Neuronal stem cell (in vitro differentiated cells): ENCODE data around the gene SFTPD.
"Not testable (repeated sequence)": the region's sequence is repeated elsewhere in the genome, so short reads cannot be mapped to it uniquely, and the experiment has no call there.

ENCODE experiments used
- DNase-seq: peaks from one replicate; pipeline ENCODE4 v3.0.0-alpha.2; 2013; ENCODE audit warnings: low spot score
- H2AFZ ChIP-seq: one replicate; pipeline ENCODE4 v1.6.1; 2013; ENCODE audit warnings: mild to moderate bottlenecking, low read length, inconsistent platforms
- H2AK5ac ChIP-seq: 2 replicates; pipeline ENCODE4 v1.6.1; 2013; ENCODE audit warnings: low read depth, mild to moderate bottlenecking, inconsistent platforms, low read length, moderate library complexity, mixed read lengths
- H2BK120ac ChIP-seq: 2 replicates; pipeline ENCODE4 v1.6.1; 2013; ENCODE audit warnings: low read depth, mild to moderate bottlenecking, inconsistent platforms, low read length, moderate library complexity, mixed read lengths
- H2BK12ac ChIP-seq: one replicate; pipeline ENCODE4 v1.6.1; 2013; ENCODE audit warnings: low read length, inconsistent platforms
- H2BK15ac ChIP-seq: 2 replicates; pipeline ENCODE4 v1.6.1; 2013; ENCODE audit warnings: mild to moderate bottlenecking, low read length, inconsistent platforms, mixed read lengths
- H2BK5ac ChIP-seq: one replicate; pipeline ENCODE4 v1.6.1; 2013; ENCODE audit warnings: inconsistent platforms, mild to moderate bottlenecking, low read length, moderate library complexity
- H3K14ac ChIP-seq: one replicate; pipeline ENCODE4 v1.6.1; 2013; ENCODE audit warnings: low read length, inconsistent platforms
- H3K18ac ChIP-seq: 2 replicates; pipeline ENCODE4 v1.6.1; 2013; ENCODE audit warnings: low read length, inconsistent platforms
- H3K23ac ChIP-seq: 2 replicates; pipeline ENCODE4 v1.6.1; 2013; ENCODE audit warnings: low read depth, mild to moderate bottlenecking, mixed read lengths, low read length, inconsistent platforms; ENCODE audit not compliant: poor library complexity
- H3K27ac ChIP-seq: replicated peaks from 3 replicates; pipeline ENCODE4 v1.5.1; 2013; ENCODE audit warnings: low read length, inconsistent platforms
- H3K27me3 ChIP-seq, 3 experiments: 2 replicates each; pipeline ENCODE4 v1.6.1; 2013; ENCODE audit warnings: low read length in 3 of 3, mild to moderate bottlenecking in 2 of 3, inconsistent platforms in 1 of 3, low read depth in 1 of 3, mixed read lengths in 1 of 3, moderate library complexity in 1 of 3; ENCODE audit not compliant: control insufficient read depth in 3 of 3, insufficient read depth in 3 of 3
- H3K36me3 ChIP-seq, 2 donors: replicated peaks in 1 of 2; 2 replicates each; pipeline ENCODE4 v1.6.1; 2013; ENCODE audit warnings: low read length in 2 of 2; ENCODE audit not compliant: control insufficient read depth in 2 of 2, insufficient read depth in 2 of 2
- H3K4ac ChIP-seq: 2 replicates; pipeline ENCODE4 v1.6.1; 2013; ENCODE audit warnings: inconsistent platforms, mild to moderate bottlenecking, low read length, moderate library complexity
- H3K4me1 ChIP-seq, 2 donors: 1 replicate in 1 of 2; 2 replicates in 1 of 2; pipeline ENCODE4 v1.6.1; 2013; ENCODE audit warnings: low read length in 2 of 2, low read depth in 1 of 2; ENCODE audit not compliant: control insufficient read depth in 2 of 2, insufficient read depth in 1 of 2
- H3K4me2 ChIP-seq: one replicate; pipeline ENCODE4 v1.6.1; 2013; ENCODE audit warnings: mild to moderate bottlenecking, low read length, inconsistent platforms; ENCODE audit not compliant: insufficient read depth, poor library complexity, severe bottlenecking
- H3K4me3 ChIP-seq, 2 donors: 2 replicates each; pipeline ENCODE4 v1.5.1; 2013; ENCODE audit warnings: low read length in 2 of 2, mild to moderate bottlenecking in 2 of 2, inconsistent platforms in 1 of 2, moderate library complexity in 1 of 2
- H3K79me1 ChIP-seq: one replicate; pipeline ENCODE4 v1.6.1; 2013; ENCODE audit warnings: low read depth, mild to moderate bottlenecking, inconsistent platforms, low read length, moderate library complexity
- H3K9ac ChIP-seq: one replicate; pipeline ENCODE4 v1.6.1; 2013; ENCODE audit warnings: mild to moderate bottlenecking, low read depth, low read length, inconsistent platforms; ENCODE audit not compliant: poor library complexity
- H3K9me3 ChIP-seq, 2 donors: replicated peaks in 1 of 2; 2 replicates each; pipeline versions ENCODE3 to v1.6.1; 2013; ENCODE audit warnings: low read length in 2 of 2, mild to moderate bottlenecking in 2 of 2, inconsistent platforms in 1 of 2, low read depth in 1 of 2, mixed read lengths in 1 of 2, moderate library complexity in 1 of 2; ENCODE audit not compliant: control insufficient read depth in 2 of 2, insufficient read depth in 1 of 2
- H4K8ac ChIP-seq: one replicate; pipeline ENCODE4 v1.6.1; 2013; ENCODE audit warnings: low read depth, mild to moderate bottlenecking, inconsistent platforms, low read length, moderate library complexity
- H4K91ac ChIP-seq: one replicate; pipeline ENCODE4 v1.6.1; 2013; ENCODE audit warnings: low read length, low read depth, mild to moderate bottlenecking, inconsistent platforms; ENCODE audit not compliant: poor library complexity
- WGBS, 2 donors: extraction: QIAGEN DNeasy Blood & Tissue Kit; methylation state at CpG; one replicate each; pipeline ENCODE4 v1.1.7; 2013; ENCODE audit warnings: missing lambda C conversion rate in 2 of 2, mixed read lengths in 1 of 2; ENCODE audit not compliant: insufficient read length in 2 of 2, insufficient replicate concordance in 1 of 2; ENCODE audit errors: extremely low coverage in 2 of 2; 5-methylcytosine and 5-hydroxymethylcytosine counted together

Gene SFTPD

GRCh38 chr10:79915838-79916237 lies 33.1 kb downstream of the SFTPD start:
- H3K27me3 ChIP-seq, H3K4ac ChIP-seq, H2BK15ac ChIP-seq, H3K9me3 ChIP-seq, H4K8ac ChIP-seq, H3K79me1 ChIP-seq, H3K18ac ChIP-seq, H2AK5ac ChIP-seq, DNase-seq, H3K4me3 ChIP-seq, H3K14ac ChIP-seq, H3K9ac ChIP-seq, H2BK120ac ChIP-seq, H3K4me2 ChIP-seq, H3K4me1 ChIP-seq, H3K36me3 ChIP-seq, H2BK12ac ChIP-seq, H3K23ac ChIP-seq, H4K91ac ChIP-seq, H2AFZ ChIP-seq, H2BK5ac ChIP-seq, H3K27ac ChIP-seq: not testable (repeated sequence)
- WGBS, 2 donors, result no CpG with 5 or more reads among the region's 2 CpGs

GRCh38 chr10:79914512-79914911 lies 34.4 kb downstream of the SFTPD start:
- not testable (repeated sequence) for H2BK5ac ChIP-seq, H3K9me3 ChIP-seq

GRCh38 chr10:79910836-79911235 lies 38.1 kb downstream of the SFTPD start:
- Histone ChIP-seq H4K8ac (no peak overlapping the region), H3K9me3 (no peaks in the 10 kb centered on the region), H3K36me3 (peaks cover 0 to 21% of the 10 kb centered on the region in 2 donors), H3K23ac (no peak overlapping the region), H3K27me3 (no peaks in the 10 kb centered on the region), H3K9ac (no peak overlapping the region), H3K18ac (no peak overlapping the region), H3K4me2 (no peak overlapping the region), H3K79me1 (no peaks in the 10 kb centered on the region), H3K4ac (no peak overlapping the region), H2AK5ac (no peak overlapping the region), H3K4me1 (no peaks in the 10 kb centered on the region), H4K91ac (no peak overlapping the region), H2BK120ac (no peak overlapping the region), H2BK5ac (no peak overlapping the region), H3K4me3 (no peak overlapping the region), H3K14ac (no peak overlapping the region), H2BK15ac (no peak overlapping the region), H2BK12ac (no peak overlapping the region), H2AFZ (no peak overlapping the region), H3K27ac (no peak overlapping the region)
- DNase-seq, result no peak
- no CpG with 5 or more reads among the region's 2 CpGs for WGBS, 2 donors

More at GRCh38 chr10:79914512-79914911, 34.4 kb downstream of the SFTPD start:
- WGBS, 2 donors, result no CpG with 5 or more reads among the region's 1 CpG
- not testable (repeated sequence) for H3K4me1 ChIP-seq, H3K18ac ChIP-seq, H3K27ac ChIP-seq, H2BK120ac ChIP-seq, H2AFZ ChIP-seq, H3K79me1 ChIP-seq, H2BK12ac ChIP-seq, H3K4ac ChIP-seq, H4K8ac ChIP-seq, H3K23ac ChIP-seq, DNase-seq, H3K4me3 ChIP-seq, H2AK5ac ChIP-seq, H4K91ac ChIP-seq, H3K14ac ChIP-seq, H2BK15ac ChIP-seq, H3K27me3 ChIP-seq, H3K9ac ChIP-seq, H3K4me2 ChIP-seq
- H3K36me3 ChIP-seq, result peaks cover 0 to 11% of the 10 kb centered on the region in 2 donors

- H2AFZ ChIP-seq, result no peak overlapping the region
- no peaks in the 10 kb centered on the region for H3K27me3 ChIP-seq
- no peak overlapping the region for H3K4me3 ChIP-seq
- no peak overlapping the region for H3K9ac ChIP-seq
- H2AK5ac ChIP-seq, result no peak overlapping the region
- peaks cover under 1 to 1% of the 10 kb centered on the region in 2 donors for H3K4me1 ChIP-seq
- H3K14ac ChIP-seq, result no peak overlapping the region
- H2BK15ac ChIP-seq, result no peak overlapping the region
- H4K8ac ChIP-seq, result no peak overlapping the region
- no peaks in the 10 kb centered on the region for H3K79me1 ChIP-seq
- WGBS, 2 donors, result no CpG with 5 or more reads among the region's 3 CpGs
- H2BK5ac ChIP-seq, result no peak overlapping the region
- H3K36me3 ChIP-seq, result peaks cover 0 to 21% of the 10 kb centered on the region in 2 donors
- H3K27ac ChIP-seq, result no peak overlapping the region
- H3K9me3 ChIP-seq, result no peaks in the 10 kb centered on the region
- DNase-seq, result no peak
- no peak overlapping the region for H2BK120ac ChIP-seq
- no peak overlapping the region for H3K18ac ChIP-seq
- H3K4me2 ChIP-seq, result no peak overlapping the region
- H3K23ac ChIP-seq, result no peak overlapping the region
- no peak overlapping the region for H3K4ac ChIP-seq
- no peak overlapping the region for H2BK12ac ChIP-seq
- no peak overlapping the region for H4K91ac ChIP-seq
Observed at GRCh38 chr10:79910344-79910743, 38.6 kb downstream of the SFTPD start.
